GM18909 (cell line): ENCODE results near the gene UNC93B1.
"Not testable (repeated sequence)": the region's sequence is repeated elsewhere in the genome, so short reads cannot be mapped to it uniquely, and the experiment has no call there.

ENCODE experiments used
- ATAC-seq: cut with Tn5 transposase; IDR thresholded peaks from one replicate; pipeline ENCODE4 v1.9.1; 2021; ENCODE audit warnings: mild to moderate bottlenecking; ENCODE audit not compliant: unreplicated experiment, poor library complexity

UNC93B1 gene

DNA sequence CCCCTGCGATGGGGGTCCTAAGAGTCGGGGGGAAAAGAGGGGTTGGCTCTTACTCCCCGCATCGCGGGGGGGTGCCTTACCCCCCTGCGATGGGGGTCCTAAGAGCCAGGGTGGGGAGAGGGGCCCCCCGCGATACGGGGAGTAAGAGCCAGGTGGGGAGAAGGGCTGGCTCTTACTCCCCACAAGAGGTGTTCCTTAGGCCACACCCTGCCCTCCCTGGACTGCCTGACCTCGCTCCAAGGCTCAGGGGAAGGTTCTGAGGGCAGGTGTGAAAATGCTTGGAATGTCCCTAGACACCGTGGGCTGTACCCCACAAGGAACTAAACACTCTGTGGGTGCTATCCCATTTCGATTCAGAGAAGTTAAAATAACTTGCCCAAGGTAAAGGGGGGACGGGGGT is 7.8 kb downstream of the UNC93B1 start:
- ATAC-seq: no peak

DNA sequence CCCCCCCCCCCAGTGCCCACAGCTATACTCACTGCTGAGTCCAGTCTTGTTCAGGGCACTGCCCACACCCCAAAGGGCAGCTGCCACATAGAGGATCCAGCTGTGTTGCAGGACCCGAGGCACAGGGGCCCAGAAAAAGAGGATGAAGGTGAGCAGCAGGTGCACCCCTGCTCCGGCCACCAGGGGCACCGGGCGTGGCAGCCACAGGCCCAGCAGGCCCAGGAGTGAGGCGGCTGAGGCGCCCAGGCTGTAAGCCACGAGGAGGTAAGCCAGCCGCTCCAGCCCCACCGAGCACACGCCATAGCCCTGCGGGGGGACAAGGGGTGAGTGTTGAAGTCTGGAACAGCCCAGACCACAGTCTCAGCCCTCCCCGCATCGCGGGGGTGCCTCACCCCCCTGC is 8.3 kb downstream of the UNC93B1 start:
- not testable (repeated sequence) for ATAC-seq

DNA sequence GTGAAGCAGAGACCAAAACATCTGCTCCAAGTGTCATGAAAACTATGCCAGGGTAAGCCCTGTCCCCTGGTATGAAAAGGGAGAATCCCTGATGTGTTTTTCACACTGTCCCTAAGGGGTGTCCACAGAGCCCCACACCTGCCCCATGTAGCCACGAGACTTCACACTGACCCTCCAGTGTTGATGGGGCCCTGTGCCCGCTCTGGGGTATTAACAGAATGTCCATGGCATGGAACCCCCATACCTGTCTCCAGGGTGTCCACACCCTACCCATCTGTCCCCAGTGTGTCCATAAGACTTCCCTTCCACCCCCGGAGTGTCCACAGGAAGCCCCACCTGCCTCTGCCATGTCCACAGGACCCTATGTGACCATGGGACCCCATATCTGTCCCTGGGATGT is 8.8 kb downstream of the UNC93B1 start:
- ATAC-seq: not testable (repeated sequence)

DNA sequence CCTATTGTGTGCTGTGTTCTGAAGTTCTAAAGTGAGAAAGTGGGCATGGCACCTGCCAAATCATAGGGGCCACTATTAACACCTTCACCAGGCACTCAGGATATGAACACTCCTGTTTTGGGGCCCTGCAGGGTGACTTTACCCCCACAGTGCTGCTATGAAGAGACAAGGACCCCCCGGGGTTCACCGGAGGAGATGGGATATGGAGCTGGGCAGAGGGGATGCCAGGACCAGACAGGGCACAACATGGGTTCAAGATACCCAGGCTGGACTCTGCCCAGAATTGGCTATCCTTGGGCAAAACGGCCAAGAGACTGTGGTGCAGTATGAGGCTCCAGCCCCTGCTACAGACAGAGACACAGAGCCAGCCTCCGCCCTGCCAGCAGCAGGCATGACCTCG is 9.5 kb downstream of the UNC93B1 start:
- ATAC-seq: not testable (repeated sequence)

DNA sequence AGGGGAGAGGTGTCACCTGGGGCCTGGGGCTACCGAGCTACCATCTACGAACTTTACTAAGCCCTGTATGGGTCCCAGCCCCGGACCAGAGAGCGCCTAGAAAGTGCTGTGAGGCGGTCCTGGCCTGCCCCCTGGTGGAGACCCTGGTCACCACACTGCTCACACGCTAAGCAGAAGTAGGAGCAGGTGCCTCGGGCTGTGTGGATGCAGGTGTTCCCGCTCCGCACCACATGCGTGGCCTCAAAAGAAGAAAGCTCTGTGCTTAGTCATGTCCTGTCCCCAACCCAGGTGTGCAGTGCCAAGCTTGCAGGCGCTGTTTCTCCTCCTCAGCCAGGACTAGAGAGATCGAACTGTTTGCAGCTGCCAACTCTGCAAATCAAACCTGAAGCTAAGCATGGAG is 10.1 kb downstream of the UNC93B1 start:
- ATAC-seq: not testable (repeated sequence)

DNA sequence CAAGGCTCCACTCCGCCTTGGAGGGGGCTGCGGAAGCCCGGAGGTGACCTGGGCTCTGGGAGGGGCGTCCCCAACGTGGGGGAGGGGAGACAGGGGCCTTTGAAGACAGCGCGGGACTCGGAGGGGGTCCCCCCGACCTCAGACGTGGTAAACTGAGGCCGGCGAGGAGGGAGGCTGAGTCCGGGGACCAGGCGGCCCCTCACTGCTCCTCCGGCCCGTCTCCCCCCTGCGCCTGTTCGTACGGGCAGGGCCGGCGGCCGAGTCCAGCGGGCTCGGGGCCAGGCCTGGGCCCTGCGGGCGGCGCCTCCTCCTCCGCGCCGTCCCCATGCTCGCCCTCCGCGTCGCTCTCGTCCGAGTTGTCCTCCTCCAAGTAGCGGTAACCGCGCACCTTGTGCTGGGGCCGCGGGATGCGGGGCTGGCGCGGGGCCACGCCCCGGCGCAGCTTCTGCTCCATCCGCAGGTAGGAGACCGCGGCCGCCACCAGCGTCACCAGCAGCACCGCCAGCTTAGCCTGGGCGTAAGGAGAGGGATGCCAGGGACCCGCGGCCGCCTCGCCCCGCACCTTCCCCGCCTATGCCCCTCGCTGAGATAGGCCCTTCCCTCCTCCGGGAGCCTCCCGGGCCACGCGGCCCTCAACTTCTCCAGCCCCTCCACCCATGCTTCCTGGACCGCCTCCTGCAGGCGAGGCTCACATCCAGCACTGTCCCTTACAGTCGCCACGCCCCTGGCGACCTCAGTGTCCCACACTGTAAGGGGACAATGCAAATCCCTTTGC is 12.4 kb downstream of the UNC93B1 start:
- not testable (repeated sequence) for ATAC-seq

DNA sequence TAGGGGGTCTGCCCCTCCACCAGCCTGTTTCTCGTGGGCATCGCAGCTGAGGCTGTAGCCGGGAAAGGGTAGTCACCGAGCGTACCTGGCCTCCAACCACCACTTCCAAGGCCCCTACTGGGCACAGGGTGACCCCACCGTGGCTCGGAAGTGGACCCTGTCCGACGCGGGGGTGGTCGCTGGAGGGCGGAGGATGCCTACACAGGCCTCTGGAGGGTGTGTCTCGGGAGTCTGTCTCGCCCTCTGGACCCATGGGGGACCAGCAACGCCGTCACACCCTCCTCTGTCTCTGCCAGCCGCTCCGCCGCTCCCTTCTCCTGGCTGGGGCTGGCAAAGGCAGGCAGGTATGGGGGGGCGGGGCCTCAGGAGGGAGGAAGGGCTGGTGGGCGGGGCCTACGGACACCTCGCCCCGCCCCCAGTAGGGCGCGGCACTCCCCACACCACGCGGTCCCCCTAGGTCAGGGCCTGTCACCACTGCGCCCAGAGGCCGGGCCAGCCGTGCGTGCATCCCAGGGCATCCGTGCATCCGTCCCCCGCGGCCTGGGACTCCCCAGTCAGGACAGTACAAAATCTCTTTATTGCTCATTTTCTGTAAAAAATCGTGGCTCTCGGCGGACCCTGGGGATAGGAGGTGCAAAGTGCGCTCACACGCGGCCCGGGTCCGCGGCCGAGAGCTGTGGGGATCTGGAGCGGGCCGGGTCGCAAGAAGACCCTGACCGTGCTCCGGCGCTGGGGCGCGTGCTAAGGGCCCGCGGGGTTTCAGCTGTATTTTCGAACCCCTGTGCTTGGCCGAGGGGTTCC is 13.2 kb downstream of the UNC93B1 start:
- not testable (repeated sequence) for ATAC-seq

DNA sequence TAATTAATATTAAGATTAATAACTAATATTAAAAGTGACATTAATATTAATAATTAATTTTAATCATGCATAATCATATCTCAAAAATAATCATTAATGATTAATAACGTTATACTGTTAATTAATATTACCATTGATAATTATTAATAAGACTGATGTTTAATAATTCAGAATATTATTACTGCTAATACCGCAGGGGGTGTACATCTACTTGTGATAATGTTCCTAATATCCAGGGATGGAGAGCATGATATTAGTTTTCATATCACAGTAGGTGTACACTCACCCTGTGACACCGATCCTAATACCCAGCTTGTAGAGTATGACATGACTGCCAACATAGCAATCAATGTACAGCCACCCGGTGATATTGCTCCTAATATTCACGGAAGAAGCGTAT is 18.6 kb downstream of the UNC93B1 start:
- ATAC-seq: not testable (repeated sequence)

DNA sequence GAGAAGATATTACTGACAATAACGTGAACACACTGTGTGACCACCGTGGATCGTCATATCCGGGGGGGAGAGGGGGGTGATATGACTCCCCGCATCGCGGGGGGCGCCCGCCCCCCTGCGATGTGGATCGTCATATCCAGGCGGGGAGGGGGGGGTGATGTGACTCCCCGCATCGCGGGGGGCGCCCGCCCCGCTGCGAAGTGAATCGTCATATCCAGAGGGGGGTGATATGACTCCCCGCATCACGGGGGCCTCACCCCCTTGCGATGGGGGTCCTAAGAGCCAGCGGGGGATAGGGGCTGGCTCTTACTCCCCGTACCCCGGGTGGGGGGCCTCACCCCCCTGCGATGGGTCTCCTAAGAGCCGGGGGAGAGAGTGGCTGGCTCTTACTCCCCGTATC is 19.9 kb downstream of the UNC93B1 start:
- no peak for ATAC-seq

DNA sequence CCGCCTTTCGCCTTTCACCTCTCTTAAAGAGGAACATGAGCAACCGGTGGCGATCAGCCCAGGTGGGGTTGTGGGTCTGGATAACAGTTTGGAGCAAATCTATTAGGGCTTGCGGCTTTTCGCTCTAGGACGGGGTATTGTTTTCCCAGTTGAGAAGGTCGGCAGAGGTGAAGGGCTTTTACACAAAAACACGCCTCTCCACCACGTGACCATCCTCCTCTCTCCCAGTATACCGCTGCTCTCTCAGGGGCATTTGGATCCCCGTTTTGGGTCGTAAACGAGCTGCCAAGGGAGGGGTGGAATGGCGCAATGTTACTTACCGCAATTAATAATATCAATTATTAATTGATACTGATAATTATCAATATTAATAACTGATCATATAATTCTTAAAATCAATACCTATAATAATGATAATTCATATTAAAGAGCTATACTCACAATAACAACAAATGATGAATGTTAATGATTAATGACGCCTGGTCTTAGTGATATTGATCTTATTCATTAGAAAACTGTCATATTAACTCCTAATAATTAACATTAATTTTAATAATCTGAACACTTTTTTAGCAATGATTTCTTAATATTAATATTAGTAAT is 21.5 kb downstream of the UNC93B1 start:
- ATAC-seq: not testable (repeated sequence)

DNA sequence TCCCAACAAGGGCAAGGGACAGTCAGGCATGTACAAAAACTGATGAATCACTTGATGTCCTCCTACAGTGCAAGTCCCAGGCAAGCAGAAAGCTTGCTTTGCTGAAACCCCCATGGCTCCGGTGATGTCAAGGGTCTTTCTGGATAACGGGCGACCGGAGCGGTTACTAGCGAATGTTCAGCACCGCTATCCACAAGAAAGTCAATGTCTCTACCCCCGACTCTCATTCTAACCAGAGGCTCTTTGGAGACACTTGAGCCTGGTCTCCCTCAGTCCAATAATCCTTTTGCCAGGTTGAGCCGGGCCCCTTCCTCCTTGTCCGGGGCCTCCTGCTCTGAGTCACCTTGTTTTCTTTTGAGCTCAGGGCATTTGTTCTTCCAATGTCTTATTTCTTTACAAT is 22.7 kb downstream of the UNC93B1 start:
- ATAC-seq: not testable (repeated sequence)

DNA sequence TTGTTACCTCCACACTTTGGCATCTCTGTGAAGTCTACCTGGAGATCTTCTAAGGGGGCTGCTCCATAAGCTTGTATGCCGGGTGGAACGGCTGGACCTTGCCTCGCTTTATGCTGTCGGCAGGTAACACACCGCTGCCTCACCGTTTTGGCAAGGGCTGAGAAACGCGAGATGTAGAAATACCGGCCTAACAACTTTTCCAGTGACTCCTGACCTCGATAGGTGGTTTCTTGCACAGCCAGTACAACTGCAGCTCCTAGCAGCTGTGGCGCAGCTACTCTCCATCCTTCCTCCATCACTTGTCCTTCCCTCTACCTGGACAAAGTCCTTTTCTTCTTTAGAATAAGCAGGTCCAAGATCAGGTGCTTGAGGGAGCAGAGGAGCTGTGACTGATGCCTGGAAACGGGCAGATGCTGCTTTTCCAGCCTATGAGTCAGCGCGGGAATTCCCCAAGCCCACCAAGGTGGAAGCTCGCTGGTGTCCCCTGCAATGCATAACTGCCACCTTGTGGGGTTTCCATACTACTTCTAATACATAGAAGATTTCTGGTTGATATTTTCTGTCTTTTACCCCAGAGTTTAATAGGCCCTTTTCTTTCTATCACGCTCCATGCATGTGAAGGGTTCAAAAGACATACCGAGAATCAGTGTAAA is 25.0 kb downstream of the UNC93B1 start:
- ATAC-seq: not testable (repeated sequence)

DNA sequence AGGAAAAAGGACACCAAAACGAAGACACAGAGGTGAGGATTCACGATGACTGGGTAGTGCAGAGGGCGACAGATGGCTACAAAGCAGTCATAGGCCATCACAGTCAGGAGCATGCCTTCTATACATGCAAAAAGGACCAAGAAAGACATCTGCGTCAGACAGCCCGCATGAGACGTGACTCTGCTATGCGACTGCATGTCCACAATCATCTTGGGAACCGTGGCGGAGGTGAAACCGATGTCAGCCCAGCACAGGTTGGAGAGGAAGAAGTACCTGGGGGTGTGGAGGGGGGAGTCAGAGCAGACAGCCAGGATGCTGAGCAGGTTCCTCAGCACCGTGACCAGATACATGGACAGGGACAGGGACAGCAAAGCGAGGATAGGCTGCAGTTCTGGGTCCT is 29.2 kb downstream of the UNC93B1 start:
- not testable (repeated sequence) for ATAC-seq

DNA sequence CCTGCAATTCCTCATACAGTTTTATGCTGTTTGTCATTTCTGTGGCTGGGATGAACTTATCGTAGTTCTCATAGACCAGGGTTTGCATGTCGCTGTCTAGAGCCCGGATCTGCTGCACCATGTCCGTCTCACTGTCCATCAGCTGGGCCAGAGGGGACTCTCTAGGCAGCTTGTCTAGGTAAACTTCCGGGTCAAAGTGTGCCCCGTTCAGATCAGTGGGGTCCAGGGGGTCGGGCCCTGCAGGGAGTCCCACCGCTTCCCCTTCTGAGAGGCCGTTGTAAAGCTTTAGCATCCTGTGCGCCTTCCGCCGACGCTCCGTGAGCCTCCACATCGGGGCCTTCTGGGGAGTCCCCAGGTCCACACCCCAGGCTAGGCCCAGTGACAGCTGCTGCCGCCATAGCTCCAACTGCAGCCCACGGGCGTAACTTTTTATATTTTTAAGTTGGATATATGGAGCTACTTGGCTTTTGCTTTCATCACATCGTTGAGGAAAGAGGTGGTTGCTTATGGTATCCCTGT is 38.0 kb downstream of the UNC93B1 start:
- ATAC-seq: not testable (repeated sequence)

DNA sequence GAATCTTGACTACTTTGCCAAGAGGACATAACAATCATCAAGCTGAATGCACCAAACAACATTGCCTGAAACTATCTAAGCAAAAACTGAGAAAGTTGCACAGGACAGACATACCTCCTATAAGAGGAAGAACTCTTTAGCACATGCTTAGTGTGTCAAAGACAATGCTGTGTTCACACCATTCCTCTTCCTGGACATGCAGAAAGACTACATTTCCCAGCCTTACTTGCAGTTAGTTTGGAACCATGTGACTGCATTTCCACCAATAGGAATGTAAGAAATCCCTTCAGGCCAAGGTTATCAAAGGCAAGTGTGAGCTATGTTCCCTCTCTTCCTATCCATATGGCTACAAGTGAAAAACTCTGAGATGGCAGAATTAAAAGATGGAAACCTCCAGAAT is 39.2 kb downstream of the UNC93B1 start:
- not testable (repeated sequence) for ATAC-seq

DNA sequence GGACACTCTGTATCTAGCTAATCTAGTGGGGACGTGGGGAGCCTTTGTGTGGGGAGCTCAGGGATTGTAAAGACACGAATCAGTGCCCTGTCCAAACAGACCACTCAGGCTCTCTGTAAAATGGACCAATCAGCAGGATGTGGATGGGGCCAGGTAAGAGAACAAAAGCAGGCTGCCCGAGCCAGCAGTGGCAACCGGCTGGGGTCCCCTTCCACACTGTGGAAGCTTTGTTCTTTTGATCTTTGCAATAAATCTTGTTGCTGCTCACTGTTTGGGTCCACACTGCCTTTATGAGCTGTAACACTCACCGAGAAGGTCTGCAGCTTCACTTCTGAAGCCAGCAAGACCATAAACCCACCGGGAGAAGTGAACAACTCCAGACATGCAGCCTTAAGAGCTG is 40.0 kb downstream of the UNC93B1 start:
- ATAC-seq: not testable (repeated sequence)

DNA sequence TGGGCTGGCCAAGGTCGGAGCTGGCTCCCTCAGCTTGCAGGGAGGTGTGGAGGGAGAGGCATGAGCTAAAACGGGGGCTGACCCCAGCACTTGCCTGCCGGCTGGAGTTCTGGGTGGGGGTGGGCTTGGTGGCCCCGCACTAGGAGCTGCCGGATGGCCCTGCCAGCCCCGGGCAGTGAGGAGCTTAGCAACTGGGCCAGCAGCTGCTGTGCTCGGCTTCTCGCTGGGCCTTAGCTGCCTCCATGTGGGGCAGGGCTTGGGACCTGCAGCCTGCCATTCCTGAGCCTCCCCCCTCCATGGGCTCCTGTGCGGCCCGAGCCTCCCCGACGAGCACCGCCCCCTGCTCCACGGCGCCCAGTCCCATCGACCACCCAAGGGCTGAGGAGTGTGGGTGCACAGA is 40.7 kb downstream of the UNC93B1 start:
- ATAC-seq: not testable (repeated sequence)

DNA sequence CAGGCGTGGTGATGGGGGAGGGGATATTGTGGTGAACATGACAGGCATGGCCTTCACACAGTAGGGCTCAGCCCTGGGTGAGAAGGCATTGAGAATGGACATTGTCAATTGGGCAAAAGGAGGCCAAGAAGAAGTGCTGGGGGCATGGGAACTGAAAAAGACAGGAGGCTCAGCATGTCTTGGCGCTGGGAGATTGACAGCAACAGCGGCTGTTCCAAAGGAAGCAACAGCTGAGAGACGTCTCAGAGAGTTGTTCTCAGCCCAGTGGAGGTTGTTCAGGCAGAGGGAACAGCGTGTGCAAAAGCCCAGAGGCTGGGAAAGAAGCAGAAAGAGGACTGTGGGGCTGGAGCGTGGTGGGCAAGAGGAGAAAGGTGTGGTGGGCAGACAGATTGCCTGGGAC is 47.7 kb downstream of the UNC93B1 start:
- not testable (repeated sequence) for ATAC-seq

DNA sequence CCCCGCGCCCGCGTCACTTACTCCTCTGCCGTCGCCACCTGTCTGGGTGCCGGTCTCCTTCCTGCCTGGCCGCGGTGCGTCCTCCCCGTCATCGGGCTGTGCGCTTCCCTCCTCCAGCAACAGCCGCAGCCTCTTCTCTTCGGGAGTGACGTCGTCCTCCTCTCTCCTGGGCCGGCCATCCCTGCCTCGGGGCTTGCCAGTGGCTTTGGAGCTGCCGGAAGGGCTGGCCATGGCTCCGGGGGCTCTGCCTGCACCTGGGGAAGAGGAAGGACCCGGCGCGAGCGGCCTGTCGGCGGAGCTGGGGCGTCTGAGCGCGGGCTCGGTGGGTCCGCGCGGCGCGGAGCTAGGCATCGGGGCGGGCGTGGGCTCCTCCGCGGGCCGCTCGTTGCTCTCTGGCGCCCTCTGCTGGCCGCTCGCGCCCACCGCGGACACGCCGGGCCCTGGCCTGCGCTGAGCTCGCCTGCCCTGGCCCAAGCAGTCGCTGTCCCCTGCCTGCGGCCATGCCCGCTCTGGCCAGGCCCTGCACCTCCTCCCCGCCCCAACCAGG is 48.4 kb downstream of the UNC93B1 start:
- ATAC-seq: not testable (repeated sequence)

DNA sequence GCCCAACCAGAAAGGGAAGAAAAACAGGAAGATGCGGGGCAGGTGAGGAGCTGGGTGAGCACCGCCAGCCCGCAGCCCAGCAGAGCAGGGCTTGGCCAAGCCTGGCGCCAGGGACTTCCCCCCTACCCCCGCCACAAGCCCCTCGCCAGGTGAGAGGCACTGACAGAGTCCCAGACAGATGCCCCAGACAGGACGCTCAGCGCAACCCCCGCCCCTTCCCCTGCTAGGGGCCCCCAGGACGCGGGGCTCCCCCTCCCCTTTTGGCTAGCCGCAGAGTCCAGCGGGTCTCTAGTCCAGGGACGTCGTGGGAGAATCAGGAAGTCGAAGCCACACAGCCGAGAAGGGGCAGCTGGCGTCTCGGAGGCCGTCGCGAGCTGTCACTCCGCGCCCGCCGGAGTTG is 48.9 kb downstream of the UNC93B1 start:
- not testable (repeated sequence) for ATAC-seq
